Stomach (tissue), 9 donors: ENCODE data around the gene NCK2. TPM values are rescaled to one million over a fixed set of nuclear protein-coding genes. Genes with fewer than 3 reads are reported as not detected.
"Not testable (repeated sequence)": the region's sequence is repeated elsewhere in the genome, so short reads cannot be mapped to it uniquely, and the experiment has no call there.

Experiments
- DNase-seq, 2 donors: peaks; one replicate each; pipeline versions ENCODE4 v3.0.0 to v3.0.0-alpha.2; 2013 to 2019
- H3K27ac ChIP-seq, 5 donors: fragments of 200-600 bp in 4 of 5; sonication (generic) in 4 of 5; one replicate each; pipeline ENCODE4 v1.5.1; 2013 to 2019; ENCODE audit warnings: mild to moderate bottlenecking in 1 of 5, moderate library complexity in 1 of 5
- H3K27me3 ChIP-seq, 3 donors: fragments of 200-600 bp; sonication (generic); one replicate each; pipeline ENCODE4 v1.5.1; 2017 to 2019; ENCODE audit warnings: mixed run types in 1 of 3
- H3K36me3 ChIP-seq, 4 donors: fragments of 200-600 bp; sonication (generic); 1 replicate in 3 of 4; 2 replicates in 1 of 4; pipeline ENCODE4 v1.5.1; 2016 to 2019
- H3K4me1 ChIP-seq, 4 donors: fragments of 200-600 bp; sonication (generic); one replicate each; pipeline ENCODE4 v1.5.1; 2016 to 2019
- H3K4me3 ChIP-seq, 4 donors: fragments of 200-600 bp; sonication (generic) in 3 of 4; one replicate each; pipeline ENCODE4 v1.5.1; 2016 to 2019; ENCODE audit warnings: mild to moderate bottlenecking in 1 of 4
- H3K9me3 ChIP-seq, 4 donors: fragments of 200-600 bp; sonication (generic); one replicate each; pipeline ENCODE4 v1.5.1; 2016 to 2019
- EP300 ChIP-seq: sonication (generic); formaldehyde crosslinking; IDR thresholded peaks from one replicate; pipeline ENCODE4 v1.6.1; 2017; ENCODE audit warnings: antibody characterized with exemption
- POLR2A ChIP-seq, 4 donors: fragments of 450-650 bp; IDR thresholded peaks; one replicate each; pipeline ENCODE4 v1.6.1; 2016; ENCODE audit warnings: antibody characterized with exemption in 4 of 4, control low read depth in 2 of 4, mild to moderate bottlenecking in 1 of 4, moderate library complexity in 1 of 4
- POLR2AphosphoS5 ChIP-seq, 3 donors: sonication (generic); formaldehyde crosslinking; IDR thresholded peaks; one replicate each; pipeline ENCODE4 v1.6.1; 2016; ENCODE audit warnings: antibody characterized with exemption in 3 of 3
- WGBS, 5 donors: extraction: QIAGEN DNeasy Blood & Tissue Kit in 3 of 5; methylation state at CpG; one replicate each; pipeline versions ENCODE4 v1.1.5 to v1.1.7; 2013 to 2018; 5-methylcytosine and 5-hydroxymethylcytosine counted together
- intact Hi-C: fragments of 100-400 bp; cut with DNase I; formaldehyde crosslinking; loops from one replicate; pipeline ENCODE4 v1.15.1; 2023; ENCODE audit warnings: low total_unique reads
- polyA plus RNA-seq, 3 donors: library from polyadenylated mRNA; stranded (reverse); fragments of 200-250 nt; gene quantifications; one replicate each; pipeline ENCODE4 v1.2.3, GENCODE V29; 2013
- total RNA-seq, 5 donors: library from RNA; depleted of rRNA; stranded (reverse); fragments of >200 nt; gene quantifications; one replicate each; pipeline versions ENCODE4 v1.1.0 to v1.2.3, GENCODE V29; 2014 to 2016
- TF ChIP-seq, protein P1 (sequence below), 7 experiments: fragments of 450-650 bp in 4 of 7; fragments of 200-600 bp in 3 of 7; sonication (generic) in 3 of 7; IDR thresholded peaks; one replicate each; pipeline ENCODE4 v1.5.1; 2016 to 2019; ENCODE audit warnings: antibody characterized with exemption in 7 of 7, control low read depth in 2 of 7, mild to moderate bottlenecking in 1 of 7
- donor health status: healthy with polysubstance abuse.
- donor health status: Bipolar disorder and iron deficiency.
- donor health status: healthy.

Gene NCK2
- total and polyA plus RNA-seq, 8 donors = 23.1 to 88.9 (median 42.6) TPM

DNA sequence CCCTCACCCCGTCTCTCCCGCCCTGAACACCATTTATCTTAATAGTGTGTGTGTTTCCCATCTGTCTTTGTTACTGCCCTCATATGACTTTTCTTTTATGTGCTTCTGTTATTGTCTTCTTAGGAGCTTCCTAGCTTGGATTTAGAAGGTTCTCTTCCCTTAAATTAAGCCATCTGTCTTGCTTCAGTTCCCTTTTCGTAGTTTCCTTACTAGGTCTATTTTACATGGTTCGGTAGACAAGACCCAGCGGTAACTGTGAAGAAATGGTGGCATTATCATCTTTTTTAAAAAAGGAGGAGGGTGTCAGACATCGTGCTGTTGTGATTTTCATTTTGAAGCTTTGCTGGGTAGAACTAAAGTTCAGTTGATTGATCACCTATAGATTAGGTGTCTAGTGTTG lies 10.3 kb downstream of the NCK2 start:
- Histone ChIP-seq H3K9me3 (no peaks in the 10 kb centered on the region), H3K27ac (peak overlapping the region in 2 of 5 donors; percentile 40 to 58), H3K4me3 (no peak overlapping the region), H3K4me1 (peaks cover 17 to 82% (median 46%) of the 10 kb centered on the region in 4 donors), H3K36me3 (no peaks in the 10 kb centered on the region), H3K27me3 (no peaks in the 10 kb centered on the region)
- intact Hi-C loops = no loop called here
- no peak for DNase-seq
- WGBS, 5 donors = 72 to 92% (median 89%) methylated on average over 6 of the region's 6 CpGs
- TF ChIP-seq POLR2AphosphoS5 (IDR thresholded peaks at IDR 0.05) (no peak), POLR2A (IDR thresholded peaks at IDR 0.05) (no peak), EP300 (no peak)
- TF ChIP-seq, protein P1, sequence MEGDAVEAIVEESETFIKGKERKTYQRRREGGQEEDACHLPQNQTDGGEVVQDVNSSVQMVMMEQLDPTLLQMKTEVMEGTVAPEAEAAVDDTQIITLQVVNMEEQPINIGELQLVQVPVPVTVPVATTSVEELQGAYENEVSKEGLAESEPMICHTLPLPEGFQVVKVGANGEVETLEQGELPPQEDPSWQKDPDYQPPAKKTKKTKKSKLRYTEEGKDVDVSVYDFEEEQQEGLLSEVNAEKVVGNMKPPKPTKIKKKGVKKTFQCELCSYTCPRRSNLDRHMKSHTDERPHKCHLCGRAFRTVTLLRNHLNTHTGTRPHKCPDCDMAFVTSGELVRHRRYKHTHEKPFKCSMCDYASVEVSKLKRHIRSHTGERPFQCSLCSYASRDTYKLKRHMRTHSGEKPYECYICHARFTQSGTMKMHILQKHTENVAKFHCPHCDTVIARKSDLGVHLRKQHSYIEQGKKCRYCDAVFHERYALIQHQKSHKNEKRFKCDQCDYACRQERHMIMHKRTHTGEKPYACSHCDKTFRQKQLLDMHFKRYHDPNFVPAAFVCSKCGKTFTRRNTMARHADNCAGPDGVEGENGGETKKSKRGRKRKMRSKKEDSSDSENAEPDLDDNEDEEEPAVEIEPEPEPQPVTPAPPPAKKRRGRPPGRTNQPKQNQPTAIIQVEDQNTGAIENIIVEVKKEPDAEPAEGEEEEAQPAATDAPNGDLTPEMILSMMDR (IDR thresholded peaks at IDR 0.05) = no peak

GRCh38 chr2:105755895-105756294 lies 11.2 kb downstream of the NCK2 start:
- intact Hi-C loops = no loop called here
- no peak for TF ChIP-seq POLR2AphosphoS5 (IDR thresholded peaks at IDR 0.05)
- TF ChIP-seq POLR2A (IDR thresholded peaks at IDR 0.05) = no peak
- TF ChIP-seq EP300 = no peak
- TF ChIP-seq, protein P1 (IDR thresholded peaks at IDR 0.05) = no peak
- no peaks in the 10 kb centered on the region for H3K36me3 ChIP-seq

DNA sequence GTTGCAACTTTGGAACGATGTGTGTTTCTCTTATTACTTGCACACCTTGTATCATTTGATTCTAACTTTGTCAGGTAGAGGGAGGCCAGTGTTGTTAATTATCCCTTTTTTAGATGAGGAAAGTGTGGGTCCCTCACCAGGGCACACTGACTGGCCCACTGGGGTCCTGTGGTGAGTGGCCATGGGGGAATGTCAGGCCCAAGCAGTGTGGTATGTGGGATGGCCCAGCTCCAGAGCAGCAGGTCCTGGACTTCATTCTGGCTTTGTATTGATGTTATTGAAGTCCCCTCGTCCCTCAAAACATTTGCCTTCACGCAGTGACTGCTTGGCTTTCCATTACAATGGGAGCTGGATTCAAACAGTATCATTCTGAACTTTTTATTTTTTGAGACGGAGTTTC lies 11.7 kb downstream of the NCK2 start:
- 84 to 91% (median 89%) methylated on average over 4 of the region's 4 CpGs for WGBS, 5 donors
- Histone ChIP-seq H3K27ac (peak overlapping the region in 1 of 5 donors; percentile 58), H3K4me1 (peaks cover 22 to 83% (median 50%) of the 10 kb centered on the region in 4 donors), H3K9me3 (no peaks in the 10 kb centered on the region), H3K36me3 (no peaks in the 10 kb centered on the region), H3K27me3 (no peaks in the 10 kb centered on the region), H3K4me3 (no peak overlapping the region)
- intact Hi-C loops = no loop called here
- no peak for TF ChIP-seq EP300
- DNase-seq = no peak

More at GRCh38 chr2:105755895-105756294, 11.2 kb downstream of the NCK2 start:
- Histone ChIP-seq H3K4me3 (no peak overlapping the region), H3K27me3 (no peaks in the 10 kb centered on the region), H3K4me1 (peaks cover 17 to 83% (median 46%) of the 10 kb centered on the region in 4 donors), H3K9me3 (no peaks in the 10 kb centered on the region), H3K27ac (peak overlapping the region in 3 of 5 donors; percentile 31 to 58 (median 40))
- WGBS, 5 donors = 8 to 29% (median 20%) methylated on average over 4 of the region's 4 CpGs
- DNase-seq = no peak

GRCh38 chr2:105756865-105757264 lies 12.2 kb downstream of the NCK2 start:
- H3K4me1 ChIP-seq = peaks cover 24 to 85% (median 54%) of the 10 kb centered on the region in 4 donors
- H3K27me3 ChIP-seq, H3K36me3 ChIP-seq, H3K9me3 ChIP-seq, DNase-seq, intact Hi-C loops, H3K4me3 ChIP-seq: not testable (repeated sequence)
- H3K27ac ChIP-seq = peak overlapping the region in 1 of 5 donors; percentile 4
- WGBS, 5 donors = 68 to 89% (median 85%) methylated on average over 10 of the region's 10 CpGs

- Histone ChIP-seq H3K4me3 (no peak overlapping the region), H3K36me3 (no peaks in the 10 kb centered on the region), H3K4me1 (peaks cover 24 to 86% (median 59%) of the 10 kb centered on the region in 4 donors), H3K27me3 (no peaks in the 10 kb centered on the region), H3K27ac (peak overlapping the region in 1 of 5 donors; percentile 25), H3K9me3 (no peaks in the 10 kb centered on the region)
- intact Hi-C loops = no loop called here
- 75 to 88% (median 80%) methylated on average over 4 of the region's 4 CpGs for WGBS, 5 donors
- TF ChIP-seq, protein P1 (IDR thresholded peaks at IDR 0.05) = no peak
- no peak for DNase-seq
Measured at GRCh38 chr2:105757433-105757832, 12.7 kb downstream of the NCK2 start.
